Nephron progenitor cell (in vitro differentiated cells): Measurements from ENCODE around the gene HEPN1.
"Not testable (repeated sequence)": the region's sequence is repeated elsewhere in the genome, so short reads cannot be mapped to it uniquely, and the experiment has no call there.

Experiments used
- DNase-seq: peaks from one replicate; pipeline ENCODE4 v3.0.0; 2021
- H3K27ac Mint-ChIP-seq: 2 replicates; pipeline ENCODE4 v1.8.0; 2021; ENCODE audit warnings: mild to moderate bottlenecking, moderate library complexity, mixed read lengths
- H3K27me3 Mint-ChIP-seq: 2 replicates; pipeline ENCODE4 v1.8.0; 2021; ENCODE audit warnings: mild to moderate bottlenecking, low read depth, mixed read lengths; ENCODE audit not compliant: poor library complexity
- H3K36me3 Mint-ChIP-seq: 2 replicates; pipeline ENCODE4 v1.8.0; 2021; ENCODE audit warnings: low read depth, mixed read lengths
- H3K4me1 Mint-ChIP-seq: 2 replicates; pipeline ENCODE4 v1.8.0; 2021; ENCODE audit warnings: mixed read lengths
- H3K4me3 Mint-ChIP-seq: 2 replicates; pipeline ENCODE4 v1.8.0; 2021; ENCODE audit warnings: mild to moderate bottlenecking, moderate library complexity, mixed read lengths
- H3K9me3 Mint-ChIP-seq: 2 replicates; pipeline ENCODE4 v1.8.0; 2021; ENCODE audit warnings: mild to moderate bottlenecking, moderate library complexity, mixed read lengths
- CTCF ChIP-seq: fragments of 200-600 bp; sonication (generic); IDR thresholded peaks from 2 replicates; pipeline ENCODE4 v1.5.0; 2021; ENCODE audit warnings: antibody characterized with exemption

The HEPN1 gene

GRCh38 chr11:124951341-124951740 lies 32.3 kb downstream of the HEPN1 start:
- Mint-ChIP-seq H3K9me3 (peaks cover 19% of the 10 kb centered on the region), H3K27ac (no peak overlapping the region), H3K27me3 (peaks cover 18% of the 10 kb centered on the region), H3K4me1 (no peaks in the 10 kb centered on the region), H3K36me3 (peaks cover 8% of the 10 kb centered on the region), H3K4me3 (no peak overlapping the region)
- DNase-seq, result no peak
- no peak for TF ChIP-seq CTCF

- H3K9me3 Mint-ChIP-seq, result peaks cover 6% of the 10 kb centered on the region
- TF ChIP-seq CTCF, result no peak
Observed at GRCh38 chr11:124953753-124954589, 34.9 kb downstream of the HEPN1 start, which contains the start of gene CCDC15. CCDC15 (plus strand) TSS chr11:124954202; CDS start chr11:124954733, 531 bp downstream.

GRCh38 chr11:124954590-124954955 lies 35.5 kb downstream of the HEPN1 start:
- H3K4me1 Mint-ChIP-seq, result no peaks in the 10 kb centered on the region
- H3K36me3 Mint-ChIP-seq, result no peaks in the 10 kb centered on the region
- TF ChIP-seq CTCF, result no peak
- H3K27me3 Mint-ChIP-seq, result peaks cover 3% of the 10 kb centered on the region
- peaks cover under 1% of the 10 kb centered on the region for H3K9me3 Mint-ChIP-seq
- no peak overlapping the region for H3K4me3 Mint-ChIP-seq
- H3K27ac Mint-ChIP-seq, result no peak overlapping the region
- no peak for DNase-seq

More at GRCh38 chr11:124953753-124954589, 34.9 kb downstream of the HEPN1 start, which contains the start of gene CCDC15:
- H3K36me3 Mint-ChIP-seq, result no peaks in the 10 kb centered on the region
- peaks cover 9% of the 10 kb centered on the region for H3K27me3 Mint-ChIP-seq
- no peaks in the 10 kb centered on the region for H3K4me1 Mint-ChIP-seq
- no peak within 1 kb of the TSS for H3K27ac Mint-ChIP-seq
- peak; percentile 96 for DNase-seq
- H3K4me3 Mint-ChIP-seq, result no peak within 1 kb of the TSS

- H3K36me3 Mint-ChIP-seq, result no peaks in the 10 kb centered on the region
- no peaks in the 10 kb centered on the region for H3K4me1 Mint-ChIP-seq
- TF ChIP-seq CTCF, result no peak
- H3K27me3 Mint-ChIP-seq, result peaks cover 1% of the 10 kb centered on the region
- H3K4me3 Mint-ChIP-seq, result no peak overlapping the region
- H3K9me3 Mint-ChIP-seq, result no peaks in the 10 kb centered on the region
- no peak for DNase-seq
- H3K27ac Mint-ChIP-seq, result no peak overlapping the region
Observed at GRCh38 chr11:124955035-124955434, 36.0 kb downstream of the HEPN1 start.

GRCh38 chr11:124961972-124962609 lies 43.0 kb downstream of the HEPN1 start:
- H3K4me3 Mint-ChIP-seq, result no peak overlapping the region
- H3K36me3 Mint-ChIP-seq, result peaks cover 11% of the 10 kb centered on the region
- H3K4me1 Mint-ChIP-seq, result no peaks in the 10 kb centered on the region
- no peak for DNase-seq
- no peak overlapping the region for H3K27ac Mint-ChIP-seq
- peaks cover 22% of the 10 kb centered on the region for H3K9me3 Mint-ChIP-seq
- peak; percentile 73 for TF ChIP-seq CTCF
- H3K27me3 Mint-ChIP-seq, result peaks cover 9% of the 10 kb centered on the region

GRCh38 chr11:124968197-124968596 lies 49.1 kb downstream of the HEPN1 start:
- H3K27me3 Mint-ChIP-seq, DNase-seq, H3K27ac Mint-ChIP-seq, H3K4me3 Mint-ChIP-seq, H3K4me1 Mint-ChIP-seq: not testable (repeated sequence)
- Mint-ChIP-seq H3K9me3 (peaks cover 29% of the 10 kb centered on the region), H3K36me3 (peaks cover 27% of the 10 kb centered on the region)
